SK-N-SH treated with all-trans-retinoic acid at 6 μM for 48 hours (cell line): ENCODE data around the gene TNNI2.

Experiments
- ATAC-seq: fragments of 200-7000 bp; cut with Tn5 transposase; 3 replicates; pipeline ENCODE4 v1.9.1; 2020; ENCODE audit warnings: mild to moderate bottlenecking, moderate library complexity
- BACH2 ChIP-seq: fragments of 250-450 bp; sonication (Bioruptor Pico); IDR thresholded peaks from 2 replicates; pipeline ENCODE4 v1.9.0; 2021; ENCODE audit warnings: mild to moderate bottlenecking, borderline replicate concordance
- CSDC2 ChIP-seq: fragments of 250-450 bp; sonication (Bioruptor Pico); IDR thresholded peaks from 2 replicates; pipeline ENCODE4 v1.5.0; 2020; ENCODE audit warnings: mild to moderate bottlenecking, moderate library complexity
- ESRRG ChIP-seq: fragments of 250-450 bp; sonication (Bioruptor Pico); IDR thresholded peaks from 2 replicates; pipeline ENCODE4 v1.6.1; 2021; ENCODE audit warnings: mild to moderate bottlenecking
- GLIS3 ChIP-seq: fragments of 250-450 bp; sonication (Bioruptor Pico); IDR thresholded peaks from 2 replicates; pipeline ENCODE4 v1.5.0; 2020; ENCODE audit warnings: mild to moderate bottlenecking, moderate library complexity
- SNAI2 ChIP-seq: fragments of 250-450 bp; sonication (Bioruptor Pico); IDR thresholded peaks from 2 replicates; pipeline ENCODE4 v1.5.0; 2020; ENCODE audit warnings: mild to moderate bottlenecking, moderate library complexity
- TCF4 ChIP-seq: fragments of 250-450 bp; sonication (Bioruptor Pico); IDR thresholded peaks from 2 replicates; pipeline ENCODE4 v1.8.0; 2021; ENCODE audit warnings: mild to moderate bottlenecking, moderate library complexity, borderline replicate concordance
- TOX ChIP-seq: fragments of 250-450 bp; sonication (Bioruptor Pico); IDR thresholded peaks from 2 replicates; pipeline ENCODE4 v1.8.0; 2021; ENCODE audit warnings: mild to moderate bottlenecking, moderate library complexity, borderline replicate concordance
- ZC3H10 ChIP-seq: fragments of 250-450 bp; sonication (Bioruptor Pico); IDR thresholded peaks from 2 replicates; pipeline ENCODE4 v1.5.1; 2021; ENCODE audit warnings: mild to moderate bottlenecking, moderate library complexity
- ZFP3 ChIP-seq: fragments of 250-450 bp; sonication (Bioruptor Pico); IDR thresholded peaks from 2 replicates; pipeline ENCODE4 v1.5.0; 2020; ENCODE audit warnings: mild to moderate bottlenecking, moderate library complexity
- ZFP30 ChIP-seq: fragments of 450-650 bp; formaldehyde crosslinking; IDR thresholded peaks from 2 replicates; pipeline ENCODE4 v1.5.0; 2022; ENCODE audit warnings: mild to moderate bottlenecking, moderate library complexity
- ZNF565 ChIP-seq: fragments of 450-650 bp; formaldehyde crosslinking; conservative IDR thresholded peaks from 2 replicates; pipeline ENCODE4 v1.5.0; 2020; ENCODE audit warnings: low read depth, mild to moderate bottlenecking, moderate library complexity
- ZNF70 ChIP-seq: fragments of 450-650 bp; formaldehyde crosslinking; IDR thresholded peaks from 2 replicates; pipeline ENCODE4 v1.5.0; 2020; ENCODE audit warnings: mild to moderate bottlenecking, moderate library complexity
- ZNF8 ChIP-seq: fragments of 450-650 bp; formaldehyde crosslinking; IDR thresholded peaks from 2 replicates; pipeline ENCODE4 v1.5.0; 2020; ENCODE audit warnings: mild to moderate bottlenecking, moderate library complexity
- TF ChIP-seq, protein P1 (sequence below): fragments of 250-450 bp; sonication (Bioruptor Pico); IDR thresholded peaks from 2 replicates; pipeline ENCODE4 v1.5.1; 2020; ENCODE audit warnings: low read depth, mild to moderate bottlenecking, moderate library complexity
- TF ChIP-seq, protein P2 (sequence below): fragments of 250-450 bp; sonication (Bioruptor Pico); IDR thresholded peaks from 2 replicates; pipeline ENCODE4 v1.5.0; 2020; ENCODE audit warnings: mild to moderate bottlenecking, moderate library complexity
- TF ChIP-seq, protein P3 (sequence below): fragments of 250-450 bp; sonication (Bioruptor Pico); IDR thresholded peaks from 2 replicates; pipeline ENCODE4 v1.8.0; 2020; ENCODE audit warnings: mild to moderate bottlenecking, moderate library complexity, borderline replicate concordance
- TF ChIP-seq, protein P4 (sequence below): fragments of 250-450 bp; sonication (Bioruptor Pico); IDR thresholded peaks from 2 replicates; pipeline ENCODE4 v1.5.1; 2021; ENCODE audit warnings: mild to moderate bottlenecking, moderate library complexity

Gene TNNI2

DNA sequence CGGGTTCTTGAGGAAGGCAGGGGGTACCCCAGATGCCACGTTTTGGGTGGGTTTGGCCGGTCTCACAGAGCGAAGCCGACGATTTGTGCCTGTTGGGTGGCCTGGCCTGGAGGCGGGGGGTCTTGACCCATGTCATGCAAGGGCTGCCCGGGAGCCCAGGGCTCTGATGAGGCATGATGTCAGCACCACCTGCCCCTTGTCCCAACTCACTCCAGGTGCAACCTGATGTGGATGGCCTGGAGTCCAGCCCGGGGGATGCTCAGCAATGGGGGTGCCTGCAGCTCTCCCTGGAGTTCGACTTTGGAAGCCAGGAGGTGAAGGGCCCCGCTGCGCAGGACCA lies 3.1 kb upstream of the TNNI2 start:
- TF ChIP-seq ZFP30 (CRISPR knock-in tag): no peak
- TF ChIP-seq, protein P1, sequence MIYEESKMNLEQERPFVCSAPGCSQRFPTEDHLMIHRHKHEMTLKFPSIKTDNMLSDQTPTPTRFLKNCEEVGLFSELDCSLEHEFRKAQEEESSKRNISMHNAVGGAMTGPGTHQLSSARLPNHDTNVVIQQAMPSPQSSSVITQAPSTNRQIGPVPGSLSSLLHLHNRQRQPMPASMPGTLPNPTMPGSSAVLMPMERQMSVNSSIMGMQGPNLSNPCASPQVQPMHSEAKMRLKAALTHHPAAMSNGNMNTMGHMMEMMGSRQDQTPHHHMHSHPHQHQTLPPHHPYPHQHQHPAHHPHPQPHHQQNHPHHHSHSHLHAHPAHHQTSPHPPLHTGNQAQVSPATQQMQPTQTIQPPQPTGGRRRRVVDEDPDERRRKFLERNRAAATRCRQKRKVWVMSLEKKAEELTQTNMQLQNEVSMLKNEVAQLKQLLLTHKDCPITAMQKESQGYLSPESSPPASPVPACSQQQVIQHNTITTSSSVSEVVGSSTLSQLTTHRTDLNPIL (CRISPR knock-in tag): no peak
- TF ChIP-seq, protein P2, sequence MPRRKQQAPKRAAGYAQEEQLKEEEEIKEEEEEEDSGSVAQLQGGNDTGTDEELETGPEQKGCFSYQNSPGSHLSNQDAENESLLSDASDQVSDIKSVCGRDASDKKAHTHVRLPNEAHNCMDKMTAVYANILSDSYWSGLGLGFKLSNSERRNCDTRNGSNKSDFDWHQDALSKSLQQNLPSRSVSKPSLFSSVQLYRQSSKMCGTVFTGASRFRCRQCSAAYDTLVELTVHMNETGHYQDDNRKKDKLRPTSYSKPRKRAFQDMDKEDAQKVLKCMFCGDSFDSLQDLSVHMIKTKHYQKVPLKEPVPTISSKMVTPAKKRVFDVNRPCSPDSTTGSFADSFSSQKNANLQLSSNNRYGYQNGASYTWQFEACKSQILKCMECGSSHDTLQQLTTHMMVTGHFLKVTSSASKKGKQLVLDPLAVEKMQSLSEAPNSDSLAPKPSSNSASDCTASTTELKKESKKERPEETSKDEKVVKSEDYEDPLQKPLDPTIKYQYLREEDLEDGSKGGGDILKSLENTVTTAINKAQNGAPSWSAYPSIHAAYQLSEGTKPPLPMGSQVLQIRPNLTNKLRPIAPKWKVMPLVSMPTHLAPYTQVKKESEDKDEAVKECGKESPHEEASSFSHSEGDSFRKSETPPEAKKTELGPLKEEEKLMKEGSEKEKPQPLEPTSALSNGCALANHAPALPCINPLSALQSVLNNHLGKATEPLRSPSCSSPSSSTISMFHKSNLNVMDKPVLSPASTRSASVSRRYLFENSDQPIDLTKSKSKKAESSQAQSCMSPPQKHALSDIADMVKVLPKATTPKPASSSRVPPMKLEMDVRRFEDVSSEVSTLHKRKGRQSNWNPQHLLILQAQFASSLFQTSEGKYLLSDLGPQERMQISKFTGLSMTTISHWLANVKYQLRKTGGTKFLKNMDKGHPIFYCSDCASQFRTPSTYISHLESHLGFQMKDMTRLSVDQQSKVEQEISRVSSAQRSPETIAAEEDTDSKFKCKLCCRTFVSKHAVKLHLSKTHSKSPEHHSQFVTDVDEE (CRISPR knock-in tag): no peak
- TF ChIP-seq, protein P3, sequence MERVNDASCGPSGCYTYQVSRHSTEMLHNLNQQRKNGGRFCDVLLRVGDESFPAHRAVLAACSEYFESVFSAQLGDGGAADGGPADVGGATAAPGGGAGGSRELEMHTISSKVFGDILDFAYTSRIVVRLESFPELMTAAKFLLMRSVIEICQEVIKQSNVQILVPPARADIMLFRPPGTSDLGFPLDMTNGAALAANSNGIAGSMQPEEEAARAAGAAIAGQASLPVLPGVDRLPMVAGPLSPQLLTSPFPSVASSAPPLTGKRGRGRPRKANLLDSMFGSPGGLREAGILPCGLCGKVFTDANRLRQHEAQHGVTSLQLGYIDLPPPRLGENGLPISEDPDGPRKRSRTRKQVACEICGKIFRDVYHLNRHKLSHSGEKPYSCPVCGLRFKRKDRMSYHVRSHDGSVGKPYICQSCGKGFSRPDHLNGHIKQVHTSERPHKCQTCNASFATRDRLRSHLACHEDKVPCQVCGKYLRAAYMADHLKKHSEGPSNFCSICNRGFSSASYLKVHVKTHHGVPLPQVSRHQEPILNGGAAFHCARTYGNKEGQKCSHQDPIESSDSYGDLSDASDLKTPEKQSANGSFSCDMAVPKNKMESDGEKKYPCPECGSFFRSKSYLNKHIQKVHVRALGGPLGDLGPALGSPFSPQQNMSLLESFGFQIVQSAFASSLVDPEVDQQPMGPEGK (CRISPR knock-in tag): no peak
- no peak for TF ChIP-seq BACH2 (CRISPR knock-in tag)
- no peak for TF ChIP-seq GLIS3 (CRISPR knock-in tag)
- no peak for TF ChIP-seq ZFP3 (CRISPR knock-in tag)
- no peak for TF ChIP-seq TCF4
- TF ChIP-seq SNAI2: no peak
- TF ChIP-seq ESRRG: no peak
- no peak for TF ChIP-seq ZNF565 (CRISPR knock-in tag)
- no peak for TF ChIP-seq ZNF8 (CRISPR knock-in tag)
- no peak for TF ChIP-seq CSDC2 (CRISPR knock-in tag)
- TF ChIP-seq, protein P4, sequence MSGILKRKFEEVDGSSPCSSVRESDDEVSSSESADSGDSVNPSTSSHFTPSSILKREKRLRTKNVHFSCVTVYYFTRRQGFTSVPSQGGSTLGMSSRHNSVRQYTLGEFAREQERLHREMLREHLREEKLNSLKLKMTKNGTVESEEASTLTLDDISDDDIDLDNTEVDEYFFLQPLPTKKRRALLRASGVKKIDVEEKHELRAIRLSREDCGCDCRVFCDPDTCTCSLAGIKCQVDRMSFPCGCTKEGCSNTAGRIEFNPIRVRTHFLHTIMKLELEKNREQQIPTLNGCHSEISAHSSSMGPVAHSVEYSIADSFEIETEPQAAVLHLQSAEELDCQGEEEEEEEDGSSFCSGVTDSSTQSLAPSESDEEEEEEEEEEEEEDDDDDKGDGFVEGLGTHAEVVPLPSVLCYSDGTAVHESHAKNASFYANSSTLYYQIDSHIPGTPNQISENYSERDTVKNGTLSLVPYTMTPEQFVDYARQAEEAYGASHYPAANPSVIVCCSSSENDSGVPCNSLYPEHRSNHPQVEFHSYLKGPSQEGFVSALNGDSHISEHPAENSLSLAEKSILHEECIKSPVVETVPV: no peak
- ATAC-seq: no peak

DNA sequence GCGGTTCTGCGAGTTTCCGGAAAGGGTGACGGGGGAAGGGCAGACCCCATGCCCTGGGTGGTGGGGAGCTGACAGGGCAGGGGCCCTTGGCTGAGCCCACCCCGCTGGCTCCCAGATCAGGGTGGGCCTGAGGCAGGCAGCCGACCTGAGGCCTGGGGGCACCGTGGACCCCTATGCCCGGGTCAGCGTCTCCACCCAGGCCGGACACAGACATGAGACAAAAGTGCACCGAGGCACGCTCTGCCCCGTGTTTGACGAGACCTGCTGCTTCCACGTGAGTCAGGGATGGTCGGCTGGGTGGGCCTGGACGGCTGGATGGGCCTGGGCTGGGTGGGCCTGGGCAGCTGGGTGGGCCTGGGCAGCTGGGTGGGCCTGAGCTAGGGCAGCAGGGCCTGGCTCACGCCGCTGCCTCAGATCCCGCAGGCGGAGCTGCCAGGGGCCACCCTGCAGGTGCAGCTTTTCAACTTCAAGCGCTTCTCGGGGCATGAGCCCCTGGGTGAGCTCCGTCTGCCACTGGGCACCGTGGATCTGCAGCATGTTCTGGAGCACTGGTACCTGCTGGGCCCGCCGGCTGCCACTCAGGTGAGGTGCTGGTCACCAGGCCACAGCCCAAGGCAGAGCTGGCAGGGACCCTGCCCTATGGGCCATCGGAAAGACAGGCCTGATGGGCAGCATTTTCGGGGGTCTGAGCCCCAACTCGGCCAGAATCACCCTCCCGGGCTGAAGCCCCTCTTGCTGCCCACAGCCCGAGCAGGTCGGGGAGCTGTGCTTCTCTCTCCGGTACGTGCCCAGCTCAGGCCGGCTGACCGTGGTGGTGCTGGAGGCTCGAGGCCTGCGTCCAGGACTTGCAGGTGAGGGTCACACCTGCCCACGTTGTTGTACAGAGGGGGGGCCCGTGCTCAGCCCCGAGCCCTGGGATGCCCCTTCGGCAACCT lies 2.5 kb upstream of the TNNI2 start:
- ATAC-seq: no peak
- TF ChIP-seq TOX (CRISPR knock-in tag): no peak
- no peak for TF ChIP-seq ZC3H10 (CRISPR knock-in tag)
- TF ChIP-seq TCF4: no peak
- no peak for TF ChIP-seq ZNF70 (CRISPR knock-in tag)
- TF ChIP-seq, protein P2 (CRISPR knock-in tag): no peak
- TF ChIP-seq, protein P3 (CRISPR knock-in tag): no peak
